Measurements from ENCODE around the gene PAM.
A peak's percentile ranks its signal among the peaks of the same experiment; 100 is the strongest.

The PAM gene

DNA sequence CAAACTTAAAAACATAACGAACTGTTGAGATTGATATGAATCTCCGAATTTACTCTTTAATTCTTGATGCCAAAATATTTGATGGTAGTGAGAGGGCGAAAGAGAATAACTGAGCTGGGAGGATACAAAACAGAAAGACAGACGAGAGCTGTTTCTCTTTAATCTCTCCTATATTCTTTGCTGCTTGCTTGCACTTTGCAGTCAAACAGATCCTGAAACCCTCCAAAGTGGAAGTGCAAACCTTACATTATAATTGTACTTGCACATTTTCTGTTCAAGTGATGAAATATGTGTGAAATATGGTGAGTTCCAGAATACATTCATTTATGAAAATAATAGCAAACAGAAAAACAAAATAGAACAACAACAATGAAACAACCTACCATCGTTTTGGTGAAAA is 63.8 kb downstream of the PAM start:
- H3K4me3 ChIP-seq = no peak overlapping the region
- no peaks in the 10 kb centered on the region for H3K36me3 ChIP-seq (replicated peaks)
- H3K4me1 ChIP-seq = no peaks in the 10 kb centered on the region
- no peaks in the 10 kb centered on the region for H3K9me3 ChIP-seq
- no peaks in the 10 kb centered on the region for H3K27me3 ChIP-seq (ENCODE audit: low read depth)
- in situ Hi-C loops (cut with MboI; ENCODE audit: low sequenced_read_pairs) = no loop called here
- no peak for DNase-seq (ENCODE audit: low spot score in 2 of 2)

DNA sequence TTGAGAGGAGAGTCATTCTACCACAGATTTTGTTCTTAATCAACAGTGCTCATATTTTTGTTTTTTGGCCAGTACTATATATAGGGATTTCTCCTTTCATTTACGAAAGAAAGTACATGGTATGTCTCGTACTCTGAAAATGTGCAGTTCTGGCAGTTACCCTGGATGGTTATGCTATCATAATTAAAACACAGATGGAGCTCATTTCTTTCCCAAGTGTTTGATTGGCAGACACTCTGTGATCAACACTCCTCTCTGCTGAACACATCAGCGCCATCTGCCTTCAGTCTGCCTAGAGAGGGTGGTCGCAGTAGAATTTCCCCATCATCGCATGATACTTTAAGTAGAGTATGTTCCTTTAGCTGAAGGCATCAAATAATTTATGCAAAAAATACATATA is 64.5 kb downstream of the PAM start:
- DNase-seq (ENCODE audit: low spot score in 2 of 2) = no peak
- Histone ChIP-seq H3K4me1 (no peaks in the 10 kb centered on the region), H3K4me3 (no peak overlapping the region), H3K27me3 (ENCODE audit: low read depth) (no peaks in the 10 kb centered on the region), H3K9me3 (no peaks in the 10 kb centered on the region), H3K36me3 (replicated peaks) (no peaks in the 10 kb centered on the region)
- in situ Hi-C loops (cut with MboI; ENCODE audit: low sequenced_read_pairs) = no loop called here

DNA sequence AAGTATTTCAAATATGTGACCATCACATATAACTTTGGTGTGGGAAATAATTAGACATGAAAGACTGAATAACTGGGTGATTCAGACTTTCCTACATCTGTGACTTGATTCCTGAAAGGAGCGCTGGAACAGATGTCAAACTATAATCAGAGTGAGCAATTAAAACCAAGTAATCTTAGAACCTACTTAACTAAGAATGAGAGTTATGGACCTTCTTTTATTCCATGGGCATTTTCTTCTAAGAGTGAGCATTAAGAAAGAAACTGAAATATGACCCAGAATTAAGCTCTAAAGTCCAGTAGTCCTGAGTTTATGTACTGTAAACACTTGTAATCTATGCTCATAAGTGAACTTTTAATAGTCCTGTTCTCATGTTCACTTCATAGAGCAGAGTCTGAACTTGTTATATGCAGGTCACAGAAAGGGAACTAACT is 68.4 kb downstream of the PAM start:
- peak in 1 of 2 experiments; percentile 7 for DNase-seq (ENCODE audit: low spot score in 2 of 2)
- Histone ChIP-seq H3K36me3 (replicated peaks) (no peaks in the 10 kb centered on the region), H3K4me3 (no peak overlapping the region), H3K4me1 (no peaks in the 10 kb centered on the region), H3K27me3 (ENCODE audit: low read depth) (no peaks in the 10 kb centered on the region), H3K9me3 (no peaks in the 10 kb centered on the region)
- in situ Hi-C loops (cut with MboI; ENCODE audit: low sequenced_read_pairs) = no loop called here

DNA sequence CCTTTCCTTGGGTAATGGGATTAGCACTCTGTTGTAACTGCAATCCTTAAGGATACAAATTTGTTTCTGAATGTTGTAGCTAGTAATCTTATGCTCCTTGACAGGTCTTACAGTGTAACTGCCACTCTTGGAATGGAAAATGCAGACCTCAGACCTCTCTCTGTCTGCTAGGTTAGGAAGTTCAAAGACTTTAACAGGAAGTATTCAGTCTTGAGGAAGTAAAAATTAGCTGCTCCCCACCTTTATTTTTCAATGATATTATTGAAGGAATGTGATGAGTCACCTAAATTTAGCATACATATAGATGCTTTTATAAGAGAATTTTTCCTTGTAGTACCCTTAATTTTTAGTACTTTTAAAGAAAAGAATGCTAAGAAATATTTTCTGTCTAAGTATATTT is 71.5 kb downstream of the PAM start:
- no peak for DNase-seq (ENCODE audit: low spot score in 2 of 2)
- in situ Hi-C loops (cut with MboI; ENCODE audit: low sequenced_read_pairs) = no loop called here

DNA sequence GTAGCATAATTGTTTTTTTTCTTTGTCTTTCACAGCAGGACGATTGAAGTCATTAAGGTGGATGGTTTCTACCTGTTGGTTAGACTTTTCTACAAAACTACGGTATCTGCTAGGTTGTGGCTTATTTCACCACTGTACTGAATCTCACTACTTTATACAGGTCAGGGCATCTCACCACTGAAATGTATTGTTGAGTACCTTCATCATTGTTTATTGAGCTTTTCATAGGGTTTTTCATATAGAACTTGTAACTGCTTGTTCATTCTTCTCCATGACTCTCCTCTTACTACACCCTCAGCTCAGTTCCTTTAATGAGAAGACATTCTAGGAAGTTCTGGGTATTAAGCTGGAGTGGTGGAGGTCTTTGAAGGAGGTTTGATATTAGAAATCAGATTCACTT is 75.1 kb downstream of the PAM start:
- Histone ChIP-seq H3K4me3 (no peak overlapping the region), H3K9me3 (no peaks in the 10 kb centered on the region), H3K27me3 (ENCODE audit: low read depth) (no peaks in the 10 kb centered on the region), H3K4me1 (no peaks in the 10 kb centered on the region), H3K36me3 (replicated peaks) (no peaks in the 10 kb centered on the region)
- in situ Hi-C loops (cut with MboI; ENCODE audit: low sequenced_read_pairs) = no loop called here
- DNase-seq (ENCODE audit: low spot score in 2 of 2) = no peak

More for the DNA sequence above, 71.5 kb downstream of the PAM start:
- H3K36me3 ChIP-seq (replicated peaks) = no peaks in the 10 kb centered on the region
- H3K4me1 ChIP-seq = no peaks in the 10 kb centered on the region
- no peaks in the 10 kb centered on the region for H3K27me3 ChIP-seq (ENCODE audit: low read depth)
- no peaks in the 10 kb centered on the region for H3K9me3 ChIP-seq
- no peak overlapping the region for H3K4me3 ChIP-seq

DNA sequence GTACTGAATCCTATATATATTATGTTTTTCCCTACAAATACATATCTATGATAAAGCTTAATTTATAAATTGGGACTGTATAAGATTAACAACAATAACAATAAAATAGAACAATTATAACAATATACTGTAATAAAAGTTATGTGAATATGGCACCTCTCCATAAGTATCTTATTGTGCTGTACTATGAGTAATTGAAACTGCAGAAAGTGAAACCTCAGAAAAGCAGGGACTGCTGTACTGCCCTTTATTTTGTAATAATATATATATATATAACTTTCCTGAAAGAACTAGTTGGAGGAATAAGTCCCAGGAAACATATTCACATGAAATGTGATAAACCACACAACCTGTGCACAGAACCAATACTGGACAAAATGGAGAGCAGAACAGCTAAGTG is 77.3 kb downstream of the PAM start:
- Histone ChIP-seq H3K27me3 (ENCODE audit: low read depth) (no peaks in the 10 kb centered on the region), H3K36me3 (replicated peaks) (no peaks in the 10 kb centered on the region), H3K9me3 (no peaks in the 10 kb centered on the region), H3K4me1 (no peaks in the 10 kb centered on the region), H3K4me3 (no peak overlapping the region)
- in situ Hi-C loops (cut with MboI; ENCODE audit: low sequenced_read_pairs) = no loop called here
- no peak for DNase-seq (ENCODE audit: low spot score in 2 of 2)

DNA sequence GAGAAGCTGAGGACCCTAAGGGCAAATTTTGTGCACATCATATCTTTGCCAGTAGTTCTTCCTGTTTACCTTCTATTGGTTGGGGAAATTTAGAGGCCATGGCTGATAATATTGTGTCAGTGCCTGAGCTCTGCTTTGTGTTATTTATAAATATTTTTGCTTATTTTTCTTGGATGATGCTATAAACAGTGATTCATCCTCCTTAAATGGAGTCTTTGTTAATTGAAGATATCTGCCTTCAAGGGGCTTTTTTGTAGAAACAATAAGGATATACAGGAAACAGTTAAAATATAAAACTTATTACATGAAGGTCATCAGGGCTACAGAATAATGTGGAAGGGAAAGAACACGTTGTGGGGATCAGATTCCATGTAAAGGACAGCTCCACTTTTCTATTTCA is 78.0 kb downstream of the PAM start:
- H3K27me3 ChIP-seq (ENCODE audit: low read depth) = no peaks in the 10 kb centered on the region
- H3K9me3 ChIP-seq = no peaks in the 10 kb centered on the region
- no peaks in the 10 kb centered on the region for H3K36me3 ChIP-seq (replicated peaks)
- no peak for DNase-seq (ENCODE audit: low spot score in 2 of 2)
- in situ Hi-C loops (cut with MboI; ENCODE audit: low sequenced_read_pairs) = no loop called here
- no peak overlapping the region for H3K4me3 ChIP-seq
- no peaks in the 10 kb centered on the region for H3K4me1 ChIP-seq

DNA sequence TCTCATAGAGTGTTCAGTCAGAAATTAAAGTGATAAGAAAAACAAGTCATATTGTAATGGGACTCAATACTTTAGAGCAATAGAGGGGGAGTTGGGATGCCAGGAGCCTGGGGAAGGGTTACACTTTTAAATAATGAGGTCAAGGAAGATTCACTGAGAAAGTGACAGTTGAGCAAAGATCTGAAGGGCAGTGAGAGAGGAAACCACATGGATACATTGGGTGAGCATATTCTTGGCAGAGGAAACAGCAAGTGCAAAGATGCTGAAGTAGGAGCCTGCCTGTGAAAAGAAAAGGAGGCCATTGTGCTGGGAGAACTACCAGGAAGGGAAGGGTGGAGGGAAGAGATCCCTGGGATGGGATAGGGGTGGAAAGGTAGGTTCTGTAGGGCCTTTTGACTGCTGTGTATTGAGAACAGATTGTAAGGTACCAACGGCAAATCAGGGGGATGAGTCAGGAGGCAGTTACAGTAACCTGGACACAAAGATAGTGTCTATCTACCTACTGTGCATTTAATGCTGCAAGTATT is 79.4 kb downstream of the PAM start:
- Histone ChIP-seq H3K9me3 (no peaks in the 10 kb centered on the region), H3K4me1 (no peaks in the 10 kb centered on the region), H3K36me3 (replicated peaks) (no peaks in the 10 kb centered on the region), H3K27me3 (ENCODE audit: low read depth) (no peaks in the 10 kb centered on the region), H3K4me3 (no peak overlapping the region)
- DNase-seq (ENCODE audit: low spot score in 2 of 2) = no peak
- in situ Hi-C loops (cut with MboI; ENCODE audit: low sequenced_read_pairs) = no loop called here

DNA sequence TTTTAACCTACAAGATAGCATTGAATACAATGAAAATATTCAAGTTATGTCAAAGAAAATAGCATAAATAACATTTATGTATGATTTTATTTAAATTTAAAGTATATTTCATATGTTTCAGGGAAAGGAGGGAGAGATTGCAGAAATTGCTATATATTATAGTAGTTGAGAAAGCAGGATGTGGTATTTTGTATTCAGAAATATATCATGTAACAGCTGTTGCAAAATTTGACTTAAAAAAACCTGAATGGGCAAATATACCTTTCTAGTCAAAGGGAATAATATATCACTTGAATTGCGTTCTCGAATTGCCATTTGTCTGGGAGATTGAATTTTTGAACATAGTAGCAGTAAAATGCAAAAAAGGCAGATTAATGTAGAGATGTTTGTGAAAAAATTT is 80.6 kb downstream of the PAM start:
- Histone ChIP-seq H3K4me1 (no peaks in the 10 kb centered on the region), H3K27me3 (ENCODE audit: low read depth) (no peaks in the 10 kb centered on the region), H3K9me3 (no peaks in the 10 kb centered on the region), H3K36me3 (replicated peaks) (no peaks in the 10 kb centered on the region), H3K4me3 (no peak overlapping the region)
- no peak for DNase-seq (ENCODE audit: low spot score in 2 of 2)
- in situ Hi-C loops (cut with MboI; ENCODE audit: low sequenced_read_pairs) = no loop called here

DNA sequence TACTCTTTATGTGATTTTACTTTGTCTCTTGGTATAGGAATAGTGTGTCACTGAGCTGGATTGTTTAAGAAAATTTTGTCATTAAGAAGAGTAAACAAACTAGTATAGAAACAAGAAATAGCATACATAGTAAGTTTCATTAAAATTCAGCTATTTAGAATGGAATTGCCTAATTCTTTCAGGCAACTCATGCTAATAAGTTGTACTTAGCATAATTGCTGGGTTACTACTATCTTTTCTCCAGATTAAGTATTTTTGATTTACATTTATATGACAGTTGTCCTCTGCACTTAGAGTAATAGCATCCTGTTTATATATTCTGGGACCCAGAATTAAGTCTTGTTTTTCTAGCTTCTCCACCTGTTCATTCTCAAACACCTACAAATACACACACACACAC is 85.9 kb downstream of the PAM start:
- Histone ChIP-seq H3K36me3 (replicated peaks) (no peaks in the 10 kb centered on the region), H3K4me3 (no peak overlapping the region), H3K4me1 (no peaks in the 10 kb centered on the region), H3K27me3 (ENCODE audit: low read depth) (no peaks in the 10 kb centered on the region), H3K9me3 (no peaks in the 10 kb centered on the region)
- in situ Hi-C loops (cut with MboI; ENCODE audit: low sequenced_read_pairs) = no loop called here
- DNase-seq (ENCODE audit: low spot score in 2 of 2) = no peak

DNA sequence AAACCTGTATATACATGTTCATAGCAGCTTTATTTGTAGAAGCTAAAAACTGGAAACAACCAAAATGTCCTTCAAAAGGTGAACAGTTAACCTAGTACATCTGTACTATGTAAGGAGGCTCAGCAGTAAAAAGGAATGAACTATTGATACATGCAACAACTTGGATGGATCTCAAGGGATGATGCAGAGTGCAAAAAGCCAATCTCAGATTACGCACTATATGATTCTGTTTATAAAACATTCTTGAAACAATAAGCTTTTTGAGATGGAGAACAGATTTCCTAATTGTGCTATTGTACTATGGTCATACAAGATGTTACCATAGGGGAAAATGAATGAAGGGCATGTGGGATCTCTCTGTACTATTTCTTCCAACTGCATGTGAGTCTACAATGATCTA is 88.9 kb downstream of the PAM start:
- H3K27me3 ChIP-seq (ENCODE audit: low read depth) = no peaks in the 10 kb centered on the region
- in situ Hi-C loops (cut with MboI; ENCODE audit: low sequenced_read_pairs) = no loop called here
- DNase-seq (ENCODE audit: low spot score in 2 of 2) = no peak
- H3K4me3 ChIP-seq = no peak overlapping the region
- H3K36me3 ChIP-seq (replicated peaks) = no peaks in the 10 kb centered on the region
- H3K4me1 ChIP-seq = no peaks in the 10 kb centered on the region
- no peaks in the 10 kb centered on the region for H3K9me3 ChIP-seq

DNA sequence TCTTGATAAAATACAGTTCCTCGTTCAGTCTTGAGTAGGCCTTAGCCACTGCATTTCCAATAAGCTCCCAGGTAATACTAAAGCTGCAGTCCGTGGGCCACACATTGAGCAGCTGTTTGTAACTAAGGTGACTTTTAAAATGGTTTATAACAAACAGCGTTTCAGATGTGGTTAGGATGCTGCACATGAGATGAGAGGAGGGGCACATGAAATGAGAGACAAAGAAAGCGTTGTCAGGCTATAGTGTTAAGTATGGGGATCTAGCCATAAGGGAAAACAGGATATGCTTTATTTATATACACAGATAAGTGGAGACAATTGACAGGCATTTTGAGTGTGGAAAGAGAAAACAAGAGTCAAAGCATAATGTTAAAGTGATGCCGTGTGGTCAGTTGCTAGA is 89.9 kb downstream of the PAM start:
- H3K4me1 ChIP-seq = no peaks in the 10 kb centered on the region
- H3K9me3 ChIP-seq = no peaks in the 10 kb centered on the region
- in situ Hi-C loops (cut with MboI; ENCODE audit: low sequenced_read_pairs) = no loop called here
- H3K27me3 ChIP-seq (ENCODE audit: low read depth) = no peaks in the 10 kb centered on the region
- no peak overlapping the region for H3K4me3 ChIP-seq
- H3K36me3 ChIP-seq (replicated peaks) = no peaks in the 10 kb centered on the region
- no peak for DNase-seq (ENCODE audit: low spot score in 2 of 2)

DNA sequence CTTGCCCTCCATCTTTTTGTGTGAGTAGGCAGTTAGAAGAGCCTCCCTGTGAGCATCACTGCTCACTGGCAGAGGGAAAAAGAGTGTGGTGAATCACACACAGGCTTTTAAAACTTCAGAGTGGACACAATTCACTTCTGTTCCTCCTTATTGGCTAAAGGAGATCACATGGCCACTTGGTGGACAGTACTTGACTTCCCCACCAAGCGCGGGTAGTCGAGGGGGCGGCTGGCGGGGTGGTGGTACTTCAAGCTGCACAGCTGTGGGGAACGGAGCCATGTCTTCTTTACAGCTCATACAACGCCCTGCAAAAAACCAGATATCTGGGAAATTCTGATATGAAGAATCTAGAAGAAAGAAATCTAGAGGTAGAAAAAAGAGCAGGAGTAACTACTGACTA is 95.4 kb downstream of the PAM start:
- H3K4me1 ChIP-seq = no peaks in the 10 kb centered on the region
- no peak for DNase-seq (ENCODE audit: low spot score in 2 of 2)
- no peaks in the 10 kb centered on the region for H3K27me3 ChIP-seq (ENCODE audit: low read depth)
- in situ Hi-C loops (cut with MboI; ENCODE audit: low sequenced_read_pairs) = no loop called here
- no peaks in the 10 kb centered on the region for H3K36me3 ChIP-seq (replicated peaks)
- no peaks in the 10 kb centered on the region for H3K9me3 ChIP-seq
- H3K4me3 ChIP-seq = no peak overlapping the region

DNA sequence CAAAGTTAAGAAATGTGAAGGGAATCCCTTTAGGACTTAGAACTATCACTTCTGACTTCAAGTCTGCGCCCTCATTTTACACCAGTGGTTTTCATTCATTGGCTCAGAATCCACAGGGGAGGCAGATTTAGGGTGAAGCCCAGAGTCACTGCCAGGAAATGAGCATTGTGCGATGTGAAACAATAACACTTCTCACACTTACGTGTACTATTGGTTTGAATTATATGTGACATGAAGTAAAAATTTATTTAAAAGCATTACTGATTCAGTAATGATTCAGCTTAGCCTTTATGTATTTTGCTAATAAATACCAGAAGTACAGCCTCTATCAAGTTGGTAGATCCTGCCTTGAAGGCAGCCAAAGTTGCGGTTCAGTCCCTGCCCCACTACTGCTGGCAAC is 98.6 kb downstream of the PAM start:
- no peaks in the 10 kb centered on the region for H3K27me3 ChIP-seq (ENCODE audit: low read depth)
- no peaks in the 10 kb centered on the region for H3K4me1 ChIP-seq
- H3K9me3 ChIP-seq = no peaks in the 10 kb centered on the region
- no peaks in the 10 kb centered on the region for H3K36me3 ChIP-seq (replicated peaks)
- DNase-seq (ENCODE audit: low spot score in 2 of 2) = no peak
- in situ Hi-C loops (cut with MboI; ENCODE audit: low sequenced_read_pairs) = no loop called here
- H3K4me3 ChIP-seq = no peak overlapping the region

DNA sequence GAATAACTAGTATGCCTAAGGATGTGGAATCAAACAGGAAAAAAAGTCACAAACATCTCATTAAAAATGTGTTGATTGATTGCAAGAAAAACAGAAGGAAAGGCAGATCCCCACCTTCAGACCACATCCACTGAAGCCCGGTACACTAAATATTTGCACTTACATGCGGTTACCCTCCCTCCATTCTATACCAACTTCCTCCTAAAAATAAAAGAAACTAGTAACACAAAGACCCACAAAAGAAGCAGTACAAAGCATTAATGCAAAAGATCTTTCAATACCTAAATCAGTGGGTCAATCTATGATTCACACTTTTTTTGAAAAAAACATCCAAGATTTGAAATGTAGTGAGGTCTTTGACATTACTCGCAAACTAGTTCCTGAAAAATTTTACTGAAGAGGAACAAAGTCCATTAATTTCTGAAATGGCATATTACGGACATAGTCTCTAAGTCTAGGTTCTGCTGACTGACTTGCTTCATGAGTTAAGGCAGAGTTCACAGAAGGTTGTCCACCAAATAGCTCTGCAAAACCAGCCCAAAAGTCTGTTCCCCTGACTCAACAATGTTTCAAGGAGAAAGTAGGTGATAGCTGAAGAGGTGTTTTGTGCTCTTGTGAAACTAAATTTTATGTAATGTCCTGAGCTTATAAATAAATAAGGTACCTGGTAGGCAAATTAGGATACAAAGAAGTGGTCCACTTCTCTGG is 100.7 kb downstream of the PAM start:
- no peaks in the 10 kb centered on the region for H3K4me1 ChIP-seq
- no peaks in the 10 kb centered on the region for H3K9me3 ChIP-seq
- no peak overlapping the region for H3K4me3 ChIP-seq
- no peaks in the 10 kb centered on the region for H3K36me3 ChIP-seq (replicated peaks)
- DNase-seq (ENCODE audit: low spot score in 2 of 2) = no peak
- in situ Hi-C loops (cut with MboI; ENCODE audit: low sequenced_read_pairs) = no loop called here
- no peaks in the 10 kb centered on the region for H3K27me3 ChIP-seq (ENCODE audit: low read depth)

Measured in HAP-1 (cell line).